Measurements from ENCODE around the gene PPA1.
"Not testable (repeated sequence)": the region's sequence is repeated elsewhere in the genome, so short reads cannot be mapped to it uniquely, and the experiment has no call there.

PPA1 gene

GRCh38 chr10:70191161-70191971 lies 41.9 kb downstream of the PPA1 start:
- Histone ChIP-seq H3K4me1 (ENCODE audit: control insufficient read depth in 1 of 2, insufficient read depth in 2 of 2, low read length in 2 of 2) (peaks cover 0 to 1% of the 10 kb centered on the region in 2 donors), H3K9me3 (ENCODE audit: control insufficient read depth in 1 of 2, low read length in 2 of 2) (no peaks in the 10 kb centered on the region), H3K4me3 (ENCODE audit: low read depth in 1 of 2, low read length in 2 of 2) (no peak overlapping the region), H3K9ac (ENCODE audit: low read depth in 1 of 2, low read length in 2 of 2) (no peak overlapping the region), H3K27ac (ENCODE audit: low read depth, low read length) (no peak overlapping the region), H3K36me3 (ENCODE audit: control insufficient read depth in 1 of 2, insufficient read depth in 2 of 2, low read length in 2 of 2) (no peaks in the 10 kb centered on the region), H3K27me3 (ENCODE audit: control insufficient read depth in 1 of 2, insufficient read depth in 2 of 2, low read length in 2 of 2) (no peaks in the 10 kb centered on the region)

DNA sequence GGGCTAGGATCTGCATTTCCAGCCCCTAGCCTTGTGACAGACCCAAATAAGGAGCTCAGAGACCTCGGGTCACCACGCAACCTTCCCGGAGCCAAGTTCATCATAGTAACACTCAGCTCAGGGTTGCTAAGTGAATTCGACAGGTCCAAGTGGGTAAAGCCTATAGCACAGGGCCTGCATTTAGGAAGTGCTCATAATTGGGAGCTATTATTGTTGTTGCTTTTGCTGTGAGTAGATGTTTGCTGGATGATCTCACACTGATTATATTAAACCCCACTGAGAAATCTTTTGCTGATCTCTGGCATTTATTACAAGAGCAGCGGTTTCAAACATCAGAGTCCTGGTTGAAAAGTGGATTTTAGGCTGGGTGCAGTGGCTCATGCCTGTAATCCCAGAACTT lies 42.6 kb downstream of the PPA1 start:
- H3K9ac ChIP-seq (ENCODE audit: low read depth in 1 of 2, low read length in 2 of 2), result no peak overlapping the region
- no peaks in the 10 kb centered on the region for H3K9me3 ChIP-seq (ENCODE audit: control insufficient read depth in 1 of 2, low read length in 2 of 2)
- H3K27me3 ChIP-seq (ENCODE audit: control insufficient read depth in 1 of 2, insufficient read depth in 2 of 2, low read length in 2 of 2), result no peaks in the 10 kb centered on the region
- peaks cover 4 to 5% of the 10 kb centered on the region in 2 donors for H3K4me1 ChIP-seq (ENCODE audit: control insufficient read depth in 1 of 2, insufficient read depth in 2 of 2, low read length in 2 of 2)
- H3K4me3 ChIP-seq (ENCODE audit: low read depth in 1 of 2, low read length in 2 of 2), result no peak overlapping the region
- H3K36me3 ChIP-seq (ENCODE audit: control insufficient read depth in 1 of 2, insufficient read depth in 2 of 2, low read length in 2 of 2), result no peaks in the 10 kb centered on the region
- H3K27ac ChIP-seq (ENCODE audit: low read depth, low read length), result no peak overlapping the region

GRCh38 chr10:70190102-70190501 lies 43.1 kb downstream of the PPA1 start:
- Histone ChIP-seq H3K27me3 (ENCODE audit: control insufficient read depth in 1 of 2, insufficient read depth in 2 of 2, low read length in 2 of 2) (no peaks in the 10 kb centered on the region), H3K9me3 (ENCODE audit: control insufficient read depth in 1 of 2, low read length in 2 of 2) (no peaks in the 10 kb centered on the region), H3K27ac (ENCODE audit: low read depth, low read length) (no peak overlapping the region), H3K9ac (ENCODE audit: low read depth in 1 of 2, low read length in 2 of 2) (no peak overlapping the region), H3K4me1 (ENCODE audit: control insufficient read depth in 1 of 2, insufficient read depth in 2 of 2, low read length in 2 of 2) (peaks cover 4 to 5% of the 10 kb centered on the region in 2 donors), H3K4me3 (ENCODE audit: low read depth in 1 of 2, low read length in 2 of 2) (no peak overlapping the region), H3K36me3 (ENCODE audit: control insufficient read depth in 1 of 2, insufficient read depth in 2 of 2, low read length in 2 of 2) (no peaks in the 10 kb centered on the region)

DNA sequence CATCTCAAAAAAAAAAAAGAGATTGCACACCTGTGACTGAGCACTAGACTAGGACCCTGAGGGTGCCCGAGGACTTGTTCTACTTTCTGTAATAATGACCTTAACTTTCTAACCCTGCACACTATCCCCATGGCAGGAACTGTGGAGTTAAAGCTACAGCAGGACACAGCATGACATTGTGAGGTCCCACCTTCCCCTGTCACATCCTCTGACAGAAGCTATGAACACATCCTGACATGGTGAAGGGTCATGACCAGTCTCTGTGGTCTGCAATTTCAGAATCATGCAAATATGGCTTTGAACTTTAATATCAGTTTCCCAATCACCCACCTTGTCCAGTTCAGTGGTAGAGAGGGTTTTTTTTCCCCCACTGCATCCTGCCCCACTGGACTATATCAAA lies 44.5 kb downstream of the PPA1 start:
- Histone ChIP-seq H3K4me3 (ENCODE audit: low read depth in 1 of 2, low read length in 2 of 2) (no peak overlapping the region), H3K36me3 (ENCODE audit: control insufficient read depth in 1 of 2, insufficient read depth in 2 of 2, low read length in 2 of 2) (no peaks in the 10 kb centered on the region), H3K27me3 (ENCODE audit: control insufficient read depth in 1 of 2, insufficient read depth in 2 of 2, low read length in 2 of 2) (no peaks in the 10 kb centered on the region), H3K9me3 (ENCODE audit: control insufficient read depth in 1 of 2, low read length in 2 of 2) (no peaks in the 10 kb centered on the region), H3K4me1 (ENCODE audit: control insufficient read depth in 1 of 2, insufficient read depth in 2 of 2, low read length in 2 of 2) (peaks cover 4 to 5% of the 10 kb centered on the region in 2 donors), H3K27ac (ENCODE audit: low read depth, low read length) (no peak overlapping the region), H3K9ac (ENCODE audit: low read depth in 1 of 2, low read length in 2 of 2) (no peak overlapping the region)

GRCh38 chr10:70186571-70186970 lies 46.7 kb downstream of the PPA1 start:
- Histone ChIP-seq H3K27me3 (ENCODE audit: control insufficient read depth in 1 of 2, insufficient read depth in 2 of 2, low read length in 2 of 2) (no peaks in the 10 kb centered on the region), H3K9me3 (ENCODE audit: control insufficient read depth in 1 of 2, low read length in 2 of 2) (no peaks in the 10 kb centered on the region), H3K4me1 (ENCODE audit: control insufficient read depth in 1 of 2, insufficient read depth in 2 of 2, low read length in 2 of 2) (peaks cover 4 to 5% of the 10 kb centered on the region in 2 donors), H3K27ac (ENCODE audit: low read depth, low read length) (no peak overlapping the region), H3K36me3 (ENCODE audit: control insufficient read depth in 1 of 2, insufficient read depth in 2 of 2, low read length in 2 of 2) (no peaks in the 10 kb centered on the region), H3K9ac (ENCODE audit: low read depth in 1 of 2, low read length in 2 of 2) (no peak overlapping the region), H3K4me3 (ENCODE audit: low read depth in 1 of 2, low read length in 2 of 2) (no peak overlapping the region)

GRCh38 chr10:70186090-70186489 lies 47.1 kb downstream of the PPA1 start:
- Histone ChIP-seq H3K27ac (ENCODE audit: low read depth, low read length) (no peak overlapping the region), H3K9ac (ENCODE audit: low read depth in 1 of 2, low read length in 2 of 2) (no peak overlapping the region), H3K9me3 (ENCODE audit: control insufficient read depth in 1 of 2, low read length in 2 of 2) (no peaks in the 10 kb centered on the region), H3K36me3 (ENCODE audit: control insufficient read depth in 1 of 2, insufficient read depth in 2 of 2, low read length in 2 of 2) (no peaks in the 10 kb centered on the region), H3K4me1 (ENCODE audit: control insufficient read depth in 1 of 2, insufficient read depth in 2 of 2, low read length in 2 of 2) (peaks cover 4 to 5% of the 10 kb centered on the region in 2 donors), H3K4me3 (ENCODE audit: low read depth in 1 of 2, low read length in 2 of 2) (no peak overlapping the region), H3K27me3 (ENCODE audit: control insufficient read depth in 1 of 2, insufficient read depth in 2 of 2, low read length in 2 of 2) (no peaks in the 10 kb centered on the region)

DNA sequence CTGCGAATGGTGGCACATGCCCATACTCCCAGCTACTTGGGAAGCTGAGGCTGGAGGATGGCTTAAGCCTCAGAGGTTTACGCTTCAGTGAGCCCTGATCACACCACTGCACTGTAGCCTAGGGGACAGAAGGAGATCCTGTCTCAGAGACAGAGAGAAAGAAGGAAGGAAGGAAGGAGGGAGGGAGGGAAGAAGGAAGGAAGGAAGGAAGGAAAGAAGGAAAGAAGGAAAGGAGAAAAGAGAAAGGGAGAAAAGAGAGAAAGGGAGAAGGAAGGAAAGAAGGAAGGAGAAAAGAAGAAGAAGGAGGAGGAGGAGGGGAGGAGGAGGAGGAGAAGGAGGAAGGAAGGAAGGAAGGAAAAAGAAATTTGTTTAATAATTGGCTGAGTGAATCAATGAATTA lies 49.9 kb downstream of the PPA1 start:
- H3K4me1 ChIP-seq (ENCODE audit: control insufficient read depth in 1 of 2, insufficient read depth in 2 of 2, low read length in 2 of 2), result peaks cover 4 to 5% of the 10 kb centered on the region in 2 donors
- H3K4me3 ChIP-seq (ENCODE audit: low read depth in 1 of 2, low read length in 2 of 2), result no peak overlapping the region
- no peak overlapping the region for H3K27ac ChIP-seq (ENCODE audit: low read depth, low read length)
- H3K36me3 ChIP-seq (ENCODE audit: control insufficient read depth in 1 of 2, insufficient read depth in 2 of 2, low read length in 2 of 2), result no peaks in the 10 kb centered on the region
- peaks cover 0 to 2% of the 10 kb centered on the region in 2 donors for H3K9me3 ChIP-seq (ENCODE audit: control insufficient read depth in 1 of 2, low read length in 2 of 2)
- H3K27me3 ChIP-seq (ENCODE audit: control insufficient read depth in 1 of 2, insufficient read depth in 2 of 2, low read length in 2 of 2), result no peaks in the 10 kb centered on the region
- H3K9ac ChIP-seq (ENCODE audit: low read depth in 1 of 2, low read length in 2 of 2), result no peak overlapping the region

GRCh38 chr10:70179209-70179608 lies 54.0 kb downstream of the PPA1 start:
- H3K4me3 ChIP-seq (ENCODE audit: low read depth in 1 of 2, low read length in 2 of 2); H3K27me3 ChIP-seq (ENCODE audit: control insufficient read depth in 1 of 2, insufficient read depth in 2 of 2, low read length in 2 of 2); H3K27ac ChIP-seq (ENCODE audit: low read depth, low read length); H3K9me3 ChIP-seq (ENCODE audit: control insufficient read depth in 1 of 2, low read length in 2 of 2); H3K4me1 ChIP-seq (ENCODE audit: control insufficient read depth in 1 of 2, insufficient read depth in 2 of 2, low read length in 2 of 2); H3K9ac ChIP-seq (ENCODE audit: low read depth in 1 of 2, low read length in 2 of 2); H3K36me3 ChIP-seq (ENCODE audit: control insufficient read depth in 1 of 2, insufficient read depth in 2 of 2, low read length in 2 of 2): not testable (repeated sequence)

DNA sequence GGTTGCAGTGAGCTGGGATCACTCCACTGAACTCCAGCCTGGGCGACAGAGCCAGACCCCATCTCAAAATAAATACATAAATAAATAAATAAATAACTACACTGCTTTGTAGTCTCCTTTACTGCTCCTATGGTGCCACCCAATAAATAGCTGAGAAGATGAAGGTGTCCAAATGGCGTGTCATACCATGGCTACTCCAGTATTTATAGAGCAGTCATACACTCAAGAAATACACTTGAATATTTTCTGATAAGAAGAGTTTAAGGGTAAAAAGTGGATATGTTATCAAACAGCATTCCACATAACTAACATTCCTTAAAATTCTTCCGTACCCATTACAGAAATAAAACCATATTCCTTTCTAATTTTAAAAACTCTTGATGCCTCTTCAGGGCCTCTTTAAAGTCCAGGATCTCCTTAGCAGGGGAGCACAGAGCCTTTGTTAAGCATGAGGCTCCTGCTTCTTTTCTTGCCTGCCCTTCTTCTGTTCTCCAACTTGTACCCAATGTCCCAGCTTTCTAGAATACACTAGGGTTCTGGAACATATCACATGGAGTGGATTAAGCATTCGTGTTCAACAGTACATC lies 55.0 kb downstream of the PPA1 start:
- H3K27me3 ChIP-seq (ENCODE audit: control insufficient read depth in 1 of 2, insufficient read depth in 2 of 2, low read length in 2 of 2), result no peaks in the 10 kb centered on the region
- H3K27ac ChIP-seq (ENCODE audit: low read depth, low read length), result no peak overlapping the region
- H3K9ac ChIP-seq (ENCODE audit: low read depth in 1 of 2, low read length in 2 of 2), result no peak overlapping the region
- H3K9me3 ChIP-seq (ENCODE audit: control insufficient read depth in 1 of 2, low read length in 2 of 2), result peaks cover 0 to 2% of the 10 kb centered on the region in 2 donors
- no peaks in the 10 kb centered on the region for H3K36me3 ChIP-seq (ENCODE audit: control insufficient read depth in 1 of 2, insufficient read depth in 2 of 2, low read length in 2 of 2)
- H3K4me3 ChIP-seq (ENCODE audit: low read depth in 1 of 2, low read length in 2 of 2), result no peak overlapping the region
- H3K4me1 ChIP-seq (ENCODE audit: control insufficient read depth in 1 of 2, insufficient read depth in 2 of 2, low read length in 2 of 2), result peaks cover 7 to 10% of the 10 kb centered on the region in 2 donors

DNA sequence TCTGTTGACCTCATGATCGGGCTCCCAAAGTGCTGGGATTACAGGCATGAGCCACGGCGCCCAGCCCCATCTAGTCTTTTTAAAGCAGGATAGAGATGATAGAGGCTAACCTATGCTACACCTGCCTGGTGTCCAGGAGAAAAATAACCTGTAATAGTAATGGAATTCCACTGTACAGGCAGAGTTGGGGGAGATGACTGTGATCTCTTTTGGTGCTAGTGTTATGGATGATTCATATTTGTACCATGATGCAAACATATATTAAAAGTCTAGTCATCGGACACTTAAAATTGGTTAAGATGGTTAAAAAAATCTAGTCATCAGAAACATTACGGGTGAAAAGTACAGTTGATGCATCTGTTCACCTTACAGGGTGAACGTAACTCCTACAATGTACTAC lies 56.8 kb downstream of the PPA1 start:
- Histone ChIP-seq H3K9ac (ENCODE audit: low read depth in 1 of 2, low read length in 2 of 2) (no peak overlapping the region), H3K4me3 (ENCODE audit: low read depth in 1 of 2, low read length in 2 of 2) (no peak overlapping the region), H3K4me1 (ENCODE audit: control insufficient read depth in 1 of 2, insufficient read depth in 2 of 2, low read length in 2 of 2) (peaks cover 7 to 10% of the 10 kb centered on the region in 2 donors), H3K36me3 (ENCODE audit: control insufficient read depth in 1 of 2, insufficient read depth in 2 of 2, low read length in 2 of 2) (no peaks in the 10 kb centered on the region), H3K9me3 (ENCODE audit: control insufficient read depth in 1 of 2, low read length in 2 of 2) (peaks cover 0 to 2% of the 10 kb centered on the region in 2 donors), H3K27ac (ENCODE audit: low read depth, low read length) (no peak overlapping the region), H3K27me3 (ENCODE audit: control insufficient read depth in 1 of 2, insufficient read depth in 2 of 2, low read length in 2 of 2) (no peaks in the 10 kb centered on the region)
